GM12874 (cell line): ENCODE data around the gene SH3BGR.
A peak's percentile ranks its signal among the peaks of the same experiment; 100 is the strongest.

Experiments used
- CTCF ChIP-seq: IDR thresholded peaks from 2 replicates; pipeline ENCODE4 v1.5.1; 2011; ENCODE audit warnings: low read depth, mild to moderate bottlenecking, control low read depth, low read length, moderate library complexity; ENCODE audit not compliant: insufficient read depth

Gene SH3BGR

GRCh38 chr21:39452207-39452969 lies 618 bp downstream of the SH3BGR start:
- TF ChIP-seq CTCF: no peak

GRCh38 chr21:39452970-39453342 lies 1.2 kb downstream of the SH3BGR start:
- TF ChIP-seq CTCF: no peak

GRCh38 chr21:39453571-39454179 lies 1.9 kb downstream of the SH3BGR start:
- no peak for TF ChIP-seq CTCF

- no peak for TF ChIP-seq CTCF
Observed at GRCh38 chr21:39454949-39455668, 3.3 kb downstream of the SH3BGR start.

GRCh38 chr21:39456665-39457064 lies 4.9 kb downstream of the SH3BGR start:
- TF ChIP-seq CTCF: peak; percentile 13; the same call in 1 of the 2 replicates

- TF ChIP-seq CTCF: no peak
Observed at GRCh38 chr21:39461419-39461818, 9.6 kb downstream of the SH3BGR start.

GRCh38 chr21:39463308-39463707 lies 11.5 kb downstream of the SH3BGR start:
- no peak for TF ChIP-seq CTCF
